HG02623 (cell line): ENCODE data around the gene CSN2.
"Not testable (repeated sequence)": the region's sequence is repeated elsewhere in the genome, so short reads cannot be mapped to it uniquely, and the experiment has no call there.

Source experiments
- ATAC-seq: cut with Tn5 transposase; IDR thresholded peaks from one replicate; pipeline ENCODE4 v1.9.1; 2021; ENCODE audit warnings: moderate library complexity; ENCODE audit not compliant: unreplicated experiment

The CSN2 gene, protein sequence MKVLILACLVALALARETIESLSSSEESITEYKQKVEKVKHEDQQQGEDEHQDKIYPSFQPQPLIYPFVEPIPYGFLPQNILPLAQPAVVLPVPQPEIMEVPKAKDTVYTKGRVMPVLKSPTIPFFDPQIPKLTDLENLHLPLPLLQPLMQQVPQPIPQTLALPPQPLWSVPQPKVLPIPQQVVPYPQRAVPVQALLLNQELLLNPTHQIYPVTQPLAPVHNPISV

DNA sequence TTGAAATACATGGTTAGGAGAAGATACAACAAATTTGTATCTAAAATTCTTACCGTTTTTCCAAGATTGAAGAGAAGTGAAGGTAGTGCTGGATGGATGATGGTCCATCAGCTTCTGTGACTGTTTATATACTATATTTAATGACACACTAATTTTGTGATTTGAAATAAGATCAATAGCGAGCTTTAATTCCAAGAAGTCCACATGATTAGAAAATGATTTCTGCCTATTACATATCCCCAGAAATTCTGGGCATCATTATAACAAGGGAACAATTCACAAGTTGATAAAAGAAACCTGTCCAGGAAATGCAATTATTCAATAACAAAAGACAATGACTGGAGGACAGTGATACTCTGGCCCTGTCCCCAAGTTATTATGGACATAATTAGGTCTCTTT lies at the start of gene CSN2:
Gene CSN2 (minus strand): TSS at position 101 of the 400 bp plus-strand sequence. CDS start 4,733 bp downstream, outside the sequence.
- ATAC-seq, result no peak

DNA sequence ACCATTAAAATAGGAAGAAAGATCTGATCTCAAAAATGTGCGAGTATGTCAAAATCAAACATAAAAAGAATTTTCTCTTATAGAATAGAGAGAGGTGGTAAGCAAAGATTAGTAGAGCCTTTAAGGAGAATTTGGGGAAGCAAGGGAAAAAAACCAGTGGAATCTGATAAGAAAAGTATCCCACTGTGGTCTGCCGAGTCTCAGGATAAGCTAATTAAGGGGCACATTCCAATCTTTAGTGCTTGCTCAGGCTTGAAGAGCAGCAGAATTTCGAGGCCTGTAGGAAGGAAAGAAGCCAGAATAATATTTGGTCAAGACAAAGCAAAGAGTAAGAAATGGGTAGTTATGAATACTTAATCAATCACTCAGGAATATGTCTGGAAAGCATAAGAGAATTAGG lies 43.2 kb upstream of the CSN2 start:
- no peak for ATAC-seq

DNA sequence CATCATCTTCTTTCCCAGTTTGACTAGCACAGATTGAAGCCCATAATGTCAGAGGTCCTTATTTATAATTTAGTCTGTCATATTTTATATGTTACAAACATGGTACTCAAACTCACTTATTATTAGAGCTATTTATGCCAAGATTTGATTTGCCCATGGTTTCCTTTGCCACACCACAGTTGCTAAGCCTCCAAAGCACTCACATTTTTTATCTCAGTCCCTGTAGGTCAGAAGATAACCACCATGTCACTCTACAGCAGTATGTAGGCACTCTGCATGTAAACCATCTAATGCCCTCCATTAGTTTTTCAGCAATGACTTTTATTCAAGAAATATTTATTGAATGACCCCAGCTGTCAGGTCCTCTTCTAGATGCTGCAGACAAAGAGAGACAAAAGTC lies 37.0 kb upstream of the CSN2 start:
- ATAC-seq, result no peak

DNA sequence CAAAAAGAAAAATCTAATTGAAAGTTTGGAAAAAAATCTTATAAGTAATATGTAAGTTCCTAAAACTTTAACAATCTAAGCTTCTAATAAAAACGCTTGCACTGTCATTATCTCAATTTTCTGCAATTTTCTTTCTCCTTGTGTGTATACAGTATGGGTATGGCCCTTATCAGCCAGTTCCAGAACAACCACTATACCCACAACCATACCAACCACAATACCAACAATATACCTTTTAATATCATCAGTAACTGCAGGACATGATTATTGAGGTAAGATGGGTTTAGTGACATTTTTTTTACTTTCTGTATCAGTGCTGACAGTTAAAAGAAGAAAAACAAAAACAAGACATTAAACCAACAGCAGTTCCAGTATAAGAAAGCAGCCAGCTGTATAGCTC lies 35.2 kb upstream of the CSN2 start:
- ATAC-seq, result no peak

DNA sequence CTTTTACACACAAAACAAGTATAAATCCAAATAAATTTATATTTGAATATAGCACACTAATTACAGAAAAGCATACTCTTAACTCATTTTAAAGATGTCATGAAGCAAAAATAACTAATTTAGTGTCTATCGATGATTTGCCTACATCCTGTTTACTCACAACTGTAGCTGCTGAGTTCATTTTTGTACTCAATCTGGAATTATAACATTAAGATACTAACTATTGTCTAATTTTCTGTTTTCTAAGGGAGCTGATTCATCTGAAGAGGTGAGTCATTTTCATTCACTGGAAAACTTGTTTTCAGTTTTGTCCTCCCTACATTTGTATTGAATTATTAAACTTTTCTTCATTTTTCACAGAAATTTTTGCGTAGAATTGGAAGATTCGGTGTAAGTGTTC lies 33.9 kb upstream of the CSN2 start:
- no peak for ATAC-seq

DNA sequence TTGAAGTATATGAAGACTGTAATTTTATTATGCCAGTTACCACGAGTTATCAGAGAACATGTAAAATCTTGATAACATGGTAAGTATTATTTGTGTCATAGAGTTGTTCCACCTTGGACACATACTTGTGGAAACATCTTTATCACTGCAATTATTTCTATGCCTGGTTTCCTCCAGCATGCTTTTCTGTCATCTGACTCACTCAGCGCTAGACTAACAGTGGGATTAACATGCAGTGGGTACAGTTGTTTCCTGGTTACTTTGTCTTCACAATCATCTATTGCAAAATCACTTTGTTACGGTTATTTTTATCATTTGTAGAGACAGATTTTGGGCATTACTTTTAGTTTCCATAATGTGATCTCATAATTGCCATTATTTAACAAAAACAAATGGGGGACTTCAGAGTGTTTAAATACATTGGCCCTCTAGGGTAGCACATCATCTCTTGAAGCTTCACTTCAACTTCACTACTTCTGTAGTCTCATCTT lies 30.0 kb upstream of the CSN2 start, which contains the start of gene STATH:
Gene STATH (plus strand): TSS at position 441 of the 491 bp plus-strand sequence. CDS start 2,472 bp downstream, outside the sequence.
- ATAC-seq, result no peak

DNA sequence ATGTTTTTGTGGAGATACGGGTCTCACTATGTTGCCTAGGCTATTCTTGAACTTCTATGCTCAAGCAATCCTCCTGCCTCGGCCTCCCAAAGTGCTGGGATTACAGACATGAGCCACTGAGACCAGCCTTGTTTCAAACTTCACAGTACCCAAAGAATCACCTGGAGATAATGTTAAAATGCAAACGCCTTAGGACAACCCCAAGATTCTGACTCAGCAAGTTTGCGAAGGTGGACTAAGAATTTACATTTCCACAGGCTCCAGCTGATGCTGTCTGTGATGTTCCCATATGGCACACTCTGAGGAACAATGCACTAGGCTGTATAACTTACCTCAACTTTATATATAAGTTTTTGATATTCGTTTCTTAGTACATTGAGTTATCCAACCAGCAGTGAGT lies 29.3 kb upstream of the CSN2 start:
- no peak for ATAC-seq

DNA sequence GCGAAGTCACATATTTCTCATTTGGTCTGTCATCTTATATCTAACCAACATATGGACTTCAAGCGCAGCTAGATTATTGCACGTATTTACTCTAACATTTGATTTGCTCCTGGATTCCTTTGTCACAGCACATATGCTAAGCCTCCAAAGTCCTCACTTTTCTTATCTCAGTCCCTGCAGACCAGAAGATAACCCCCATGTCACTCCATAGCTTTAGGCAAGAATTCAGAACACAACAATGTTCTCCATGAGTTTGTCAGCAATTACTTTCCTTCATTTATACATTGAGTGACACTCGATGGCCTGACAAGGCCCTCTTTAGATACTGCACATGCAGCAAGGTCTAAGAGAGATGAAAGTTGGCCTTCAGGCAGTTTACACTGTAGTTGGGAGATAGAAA lies 25.5 kb upstream of the CSN2 start:
- no peak for ATAC-seq

DNA sequence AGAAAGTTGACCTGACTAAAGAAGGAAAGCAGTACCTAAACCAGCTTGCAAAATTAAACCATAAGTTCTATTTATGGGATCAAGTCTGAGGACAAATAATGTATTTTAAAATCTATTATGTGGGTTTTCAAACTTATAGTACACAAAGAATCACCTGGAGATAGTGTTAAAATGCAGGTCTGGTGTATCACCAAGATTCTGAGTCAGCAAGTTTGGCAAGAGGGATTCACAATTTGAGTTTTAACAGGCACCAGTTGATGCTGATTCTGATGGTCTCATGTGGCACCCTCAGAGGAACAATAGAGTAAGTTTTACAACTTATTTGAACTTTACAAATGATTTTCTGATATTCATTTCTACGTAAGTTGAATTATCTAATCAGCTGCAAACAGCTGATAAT lies 21.1 kb upstream of the CSN2 start:
- no peak for ATAC-seq

DNA sequence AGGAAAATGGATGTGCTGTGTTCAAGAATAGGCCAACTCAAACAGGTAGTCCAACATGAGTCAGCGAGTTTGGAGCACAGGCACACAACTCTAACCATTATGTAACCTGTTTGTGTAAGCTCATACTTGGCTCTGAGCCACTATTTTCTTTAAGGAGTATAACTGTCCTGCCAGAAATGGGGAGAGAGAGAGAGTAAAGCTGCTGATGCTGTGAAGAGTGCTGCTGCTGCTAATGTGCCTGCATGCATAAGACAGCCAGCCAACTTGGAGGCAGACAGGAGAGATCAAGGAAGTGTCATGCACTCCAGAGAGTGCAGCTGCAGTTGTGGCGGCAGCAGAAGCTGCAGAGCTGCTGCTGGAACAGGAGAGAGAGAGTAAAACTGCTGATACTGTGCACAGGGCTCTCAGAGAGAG lies 18.5 kb upstream of the CSN2 start:
- no peak for ATAC-seq

DNA sequence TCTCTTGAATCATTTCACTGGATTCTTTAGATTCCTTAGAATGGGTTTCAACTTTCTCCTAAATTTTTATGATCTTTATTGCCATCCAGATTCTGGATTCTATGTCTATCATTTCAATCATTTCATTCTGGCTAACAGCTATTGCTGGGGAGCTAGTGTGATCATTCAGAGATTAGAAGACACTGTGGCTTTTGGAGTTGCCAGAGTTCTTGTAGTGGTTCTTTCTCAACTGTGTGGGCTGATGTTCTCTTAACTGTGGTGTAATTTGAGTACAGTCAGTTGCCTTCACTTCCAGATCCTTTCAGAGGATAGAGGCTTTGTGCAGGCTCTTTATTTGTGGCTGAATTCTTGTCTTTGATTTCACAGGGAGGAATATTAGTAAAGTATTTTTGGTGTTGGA lies 12.1 kb upstream of the CSN2 start:
- ATAC-seq, result no peak

DNA sequence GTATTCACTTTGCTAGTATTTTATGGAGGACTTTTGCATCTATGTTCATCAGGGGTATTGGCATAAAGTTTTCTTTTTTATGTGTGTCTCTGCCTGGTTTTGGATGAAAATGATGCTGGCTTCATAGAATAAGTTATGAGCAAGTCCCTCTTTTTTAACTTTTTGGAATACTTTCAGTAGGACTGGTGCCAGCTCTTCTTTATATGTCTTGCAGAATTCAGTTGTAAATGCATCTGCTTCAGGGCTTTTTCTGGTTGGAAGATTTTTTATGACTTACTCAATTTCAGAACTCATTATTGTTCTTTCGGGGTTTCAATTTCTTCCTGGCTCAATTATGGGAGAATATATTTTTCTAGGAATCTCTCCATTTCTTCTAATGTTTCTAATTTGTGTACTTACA lies 9.1 kb upstream of the CSN2 start:
- ATAC-seq, result no peak

DNA sequence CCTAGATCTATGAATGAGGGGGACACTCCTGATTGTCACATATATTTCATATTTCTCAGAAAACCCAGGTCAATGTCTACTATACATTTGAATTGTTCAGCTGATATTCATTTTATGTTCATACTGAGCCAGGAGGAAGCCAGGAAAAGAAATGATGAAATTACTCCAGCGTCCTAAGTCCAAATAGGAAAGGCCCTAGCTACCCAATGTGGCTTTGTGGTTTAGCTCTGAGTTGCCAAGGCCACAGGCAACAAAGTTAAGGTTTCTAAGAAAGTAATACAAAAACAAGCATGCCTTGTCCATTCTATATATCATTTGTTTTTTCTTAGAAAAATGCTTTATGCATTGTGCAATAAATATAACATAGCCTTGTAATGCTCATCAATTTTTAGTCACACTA lies 4.5 kb upstream of the CSN2 start:
- no peak for ATAC-seq

DNA sequence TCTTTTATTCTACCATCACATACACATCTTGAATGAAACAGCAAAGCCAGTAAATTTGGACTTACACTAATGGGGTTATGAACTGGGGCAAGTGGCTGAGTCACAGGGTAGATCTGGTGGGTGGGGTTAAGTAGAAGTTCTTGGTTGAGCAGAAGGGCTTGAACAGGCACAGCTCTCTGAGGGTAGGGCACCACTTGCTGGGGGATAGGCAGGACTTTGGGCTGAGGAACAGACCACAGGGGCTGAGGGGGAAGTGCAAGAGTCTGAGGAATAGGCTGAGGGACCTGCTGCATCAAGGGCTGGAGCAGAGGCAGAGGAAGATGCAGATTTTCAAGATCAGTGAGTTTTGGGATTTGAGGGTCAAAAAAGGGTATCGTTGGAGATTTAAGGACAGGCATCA lies 8.3 kb downstream of the CSN2 start:
- no peak for ATAC-seq

DNA sequence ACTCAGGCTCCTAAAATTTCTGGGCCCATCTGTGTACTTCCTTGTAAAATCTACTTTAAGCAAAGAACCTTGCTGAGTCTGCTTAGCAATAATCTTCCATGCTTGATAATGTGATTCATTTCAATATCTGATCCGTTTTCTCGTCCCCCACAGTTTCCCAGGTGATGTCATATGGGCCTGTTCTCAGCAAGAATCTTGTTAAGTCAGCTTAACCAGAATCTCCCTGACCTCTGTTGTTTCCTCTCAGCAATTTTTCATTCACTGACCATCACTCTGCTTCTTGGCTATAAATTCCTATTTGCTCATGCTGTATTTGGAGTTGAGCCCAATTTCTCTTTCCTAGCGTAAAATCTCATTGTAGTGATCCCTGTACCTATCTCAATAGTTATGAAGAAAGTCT lies 13.9 kb downstream of the CSN2 start:
- no peak for ATAC-seq

DNA sequence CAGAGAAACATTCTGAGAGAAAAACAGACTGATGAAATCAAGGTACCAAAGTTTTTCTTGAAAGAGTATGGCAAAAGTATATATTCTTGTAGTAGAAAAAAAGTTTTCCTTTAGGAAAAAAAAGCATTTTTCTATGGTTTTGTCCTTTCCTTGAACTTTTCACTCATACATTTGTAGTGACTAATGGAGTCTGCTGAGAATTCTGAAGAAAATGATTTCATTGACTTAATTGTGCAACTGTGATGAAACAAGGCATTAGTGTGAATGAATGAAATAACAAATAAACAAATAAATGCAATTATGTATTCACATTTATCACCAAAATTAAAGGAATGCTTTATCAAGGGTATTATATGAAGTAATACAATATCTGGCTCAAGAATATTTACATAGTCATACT lies 29.0 kb downstream of the CSN2 start:
- no peak for ATAC-seq

DNA sequence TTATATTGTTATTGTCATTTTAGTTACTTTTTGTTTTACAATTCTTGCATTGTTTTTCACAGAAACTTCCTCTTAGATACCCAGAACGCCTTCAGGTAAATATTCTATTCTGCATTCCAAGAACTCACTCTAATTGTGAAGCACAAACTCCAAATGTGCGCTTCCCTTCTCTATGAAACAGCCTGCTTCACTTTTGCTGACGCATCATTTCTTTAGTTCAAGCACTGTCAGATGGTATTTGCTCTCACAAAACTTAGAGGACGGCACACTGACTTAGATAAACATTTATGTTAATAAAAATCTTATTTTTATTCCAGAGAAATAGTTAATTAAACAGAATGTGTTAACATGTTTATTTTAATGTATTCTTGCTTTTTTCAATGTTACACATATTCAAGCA lies 31.4 kb downstream of the CSN2 start:
- no peak for ATAC-seq

DNA sequence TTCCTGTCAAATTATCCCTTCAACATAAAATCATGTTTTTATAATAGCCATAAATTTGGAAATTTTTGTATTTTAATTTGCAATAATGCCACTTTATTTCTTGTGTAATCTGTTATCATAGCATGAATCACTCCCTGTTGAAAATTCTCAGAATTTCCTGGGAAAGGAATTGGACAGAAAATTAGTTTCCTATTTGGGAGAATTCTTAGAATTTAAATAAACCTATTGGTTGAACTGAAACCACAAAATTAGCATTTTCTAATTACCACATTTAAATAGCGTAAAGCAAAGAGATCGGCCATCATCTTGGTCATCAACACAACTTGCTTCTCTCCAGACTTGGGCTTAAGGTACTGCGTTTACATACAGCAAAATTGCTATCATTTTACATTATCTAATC lies 34.8 kb downstream of the CSN2 start, which contains the start of gene CSN1S1:
Gene CSN1S1 (plus strand): TSS at position 301 of the 400 bp plus-strand sequence. CDS start 1,488 bp downstream, outside the sequence.
- ATAC-seq, result no peak

DNA sequence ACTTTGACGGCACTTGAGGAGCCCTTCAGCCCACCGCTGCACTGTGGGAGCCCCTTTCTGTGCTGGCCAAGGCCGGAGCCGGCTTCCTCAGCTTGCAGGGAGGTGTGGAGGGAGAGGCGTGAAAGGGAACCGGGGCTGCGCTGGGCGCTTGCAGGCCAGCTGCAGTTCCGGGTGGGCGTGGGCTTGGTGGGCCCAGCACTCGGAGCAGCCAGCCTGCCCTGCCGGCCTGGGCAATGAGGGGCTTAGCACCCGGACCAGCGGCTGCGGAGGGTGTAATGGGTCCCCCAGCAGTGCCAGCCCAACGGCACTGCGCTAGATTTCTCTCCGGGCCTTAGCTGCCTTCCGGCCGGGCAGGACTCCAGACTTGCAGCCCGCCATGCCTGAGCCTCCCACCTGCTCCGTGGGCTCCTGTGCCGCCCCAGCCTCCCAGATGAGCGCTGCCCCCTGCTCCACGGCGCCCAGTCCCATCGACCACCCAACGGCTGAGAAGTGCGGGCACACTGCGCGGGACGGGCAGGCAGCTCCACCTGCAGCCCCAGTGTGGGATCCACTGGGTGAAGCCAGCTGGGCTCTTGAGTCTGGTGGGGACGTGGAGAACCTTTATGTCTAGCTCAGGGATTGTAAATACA lies 41.6 kb downstream of the CSN2 start:
- ATAC-seq, result not testable (repeated sequence)

DNA sequence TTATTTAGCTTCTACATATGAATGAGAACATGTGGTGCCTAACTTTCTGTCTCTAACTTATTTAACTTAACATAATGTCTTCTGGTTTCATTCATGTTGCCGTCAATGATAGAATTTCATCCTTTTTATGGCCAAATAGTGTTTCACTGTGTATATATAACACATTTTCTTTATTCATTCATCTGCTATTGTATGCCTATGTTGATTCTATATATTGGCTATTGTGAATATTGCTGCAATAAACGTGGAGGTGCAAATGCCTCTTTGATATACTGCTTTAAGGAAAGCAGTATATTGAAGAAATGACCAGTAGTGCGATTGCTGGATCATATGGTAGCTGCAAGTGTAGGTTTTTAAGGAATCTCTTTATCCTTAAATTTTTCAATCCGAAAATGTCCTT lies 44.7 kb downstream of the CSN2 start:
- ATAC-seq, result no peak

DNA sequence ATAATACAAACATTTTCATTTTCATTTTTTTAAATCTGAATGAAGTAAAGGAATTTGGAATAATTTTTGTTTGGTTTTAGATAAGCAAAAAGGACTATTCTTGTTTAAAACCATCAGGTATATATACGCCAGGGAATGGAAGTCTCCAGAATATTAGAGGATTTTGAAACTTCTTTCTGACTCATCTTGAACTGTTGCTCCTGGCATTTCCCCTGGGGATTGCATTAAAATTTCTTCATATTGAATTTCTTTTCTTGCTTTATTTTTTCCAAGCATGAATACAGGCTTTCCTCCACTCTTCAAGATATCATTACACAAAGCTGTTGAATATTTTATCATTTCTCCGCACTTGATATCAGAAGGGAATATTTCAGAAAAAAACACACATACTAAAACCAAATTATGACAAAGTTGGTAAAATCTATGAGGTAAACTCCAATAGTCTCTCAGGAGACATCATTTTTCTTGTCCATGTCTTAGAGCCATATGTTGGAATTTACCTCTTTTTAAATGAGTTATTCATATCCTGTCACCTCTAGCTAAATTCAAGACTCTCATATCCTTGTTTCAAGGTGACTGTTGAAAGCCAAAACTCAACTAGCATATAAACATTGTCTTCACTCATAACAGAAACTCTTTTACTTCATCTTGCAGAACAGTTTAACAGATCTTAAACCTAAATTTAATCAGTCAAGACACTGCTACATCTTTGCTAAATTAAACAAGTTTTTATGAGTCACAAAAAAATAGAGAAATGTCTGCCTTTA lies 55.3 kb downstream of the CSN2 start:
- ATAC-seq, result peak; percentile 92

DNA sequence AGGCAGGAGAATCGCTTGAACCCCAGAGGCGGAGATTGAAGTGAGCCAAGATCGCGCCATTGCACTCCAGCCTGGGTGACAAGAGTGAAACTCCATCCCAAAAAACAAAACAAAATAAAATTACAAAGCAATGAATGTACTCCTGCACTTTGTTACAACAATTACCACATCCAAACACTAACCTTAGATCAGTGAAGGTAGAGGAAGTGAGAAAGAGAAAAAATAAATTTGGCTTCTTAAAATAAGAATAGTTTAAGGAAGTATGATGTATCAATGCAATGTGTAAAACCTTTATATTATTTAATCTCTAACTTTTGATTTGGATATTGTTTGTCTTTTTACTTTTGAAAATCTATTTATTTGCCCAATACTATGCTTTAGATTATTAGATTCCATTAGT lies 56.3 kb downstream of the CSN2 start:
- peak; percentile 34 for ATAC-seq
